ENCODE results near the gene LAPTM5. TPM values are rescaled to one million over a fixed set of nuclear protein-coding genes. Genes with fewer than 3 reads are reported as not detected.

The LAPTM5 gene
- total RNA-seq, 1 experiment from 2014 or later: 1.5 TPM

DNA sequence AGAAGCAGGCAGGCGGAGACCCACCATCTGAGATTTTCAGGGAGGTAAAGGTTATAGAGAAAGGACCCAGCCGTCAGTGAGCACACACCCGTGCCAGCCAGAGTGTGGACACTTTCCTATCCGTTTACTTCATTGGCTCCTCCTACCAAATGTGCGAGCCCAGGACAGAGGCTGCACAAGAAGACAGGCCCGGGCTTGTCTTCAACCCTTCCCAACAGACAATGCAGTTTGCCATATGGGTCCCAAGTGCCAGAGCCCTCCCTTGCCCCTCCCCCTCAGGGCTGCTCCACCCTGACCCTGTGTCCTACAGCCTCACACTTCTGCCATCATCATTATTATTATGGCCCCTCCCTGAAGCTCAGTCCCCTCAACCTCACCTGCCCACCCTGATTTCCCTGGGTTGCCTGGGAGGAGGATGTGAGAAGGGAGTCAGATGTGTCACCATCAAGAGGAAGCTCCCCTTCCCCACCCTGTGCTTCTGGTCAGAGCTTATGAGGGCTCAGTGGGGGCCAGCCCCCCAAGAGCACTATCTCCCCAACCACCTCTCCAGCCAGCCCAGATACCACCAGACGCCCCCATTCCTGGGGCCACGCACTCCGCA, 9.4 kb downstream of the LAPTM5 start:
- ChIA-PET POLR2A (no interaction called here), RAD21 (ENCODE audit: low non-redundant PET in 1 of 2, low total read pairs in 2 of 2, uncharacterized antibody in 2 of 2, unreplicated experiment in 2 of 2) (no interaction called here)
- intact Hi-C loops (cut with micrococcal nuclease): no loop called here

More for the DNA sequence above, 9.4 kb downstream of the LAPTM5 start:
- Histone ChIP-seq H3K9me3 (ENCODE audit: control insufficient read depth in 1 of 2, insufficient read depth in 1 of 2, low read depth in 1 of 2, low read length in 2 of 2) (no peaks in the 10 kb centered on the region), H3K4me3 (replicated peaks in 1 of 2; ENCODE audit: low read depth in 1 of 2, low read length in 2 of 2) (no peak overlapping the region), H4K20me1 (ENCODE audit: insufficient read depth) (no peaks in the 10 kb centered on the region), H3K79me2 (ENCODE audit: insufficient read depth, low read length) (no peaks in the 10 kb centered on the region), H3K36me3 (ENCODE audit: control insufficient read depth in 1 of 2, insufficient read depth in 2 of 2, low read length in 2 of 2) (no peaks in the 10 kb centered on the region), H3K9ac (ENCODE audit: low read length) (no peak overlapping the region), H3K27ac (ENCODE audit: low read depth, low read length) (peak overlapping the region; percentile 8; the same call in 1 of the 2 replicates), H3K4me1 (ENCODE audit: control insufficient read depth in 1 of 2, insufficient read depth in 2 of 2, low read length in 2 of 2) (peaks cover 2 to 17% of the 10 kb centered on the region in 2 experiments; a peak in 3 of 4 replicates), H3K4me2 (ENCODE audit: low read length) (peak overlapping the region; percentile 13; the same call in 1 of the 2 replicates), H2AFZ (ENCODE audit: low read depth, low read length, poor library complexity, severe bottlenecking) (no peak overlapping the region), H3K27me3 (ENCODE audit: insufficient read depth, low read length) (no peaks in the 10 kb centered on the region), H3K9me2 (ENCODE audit: insufficient read depth) (no peaks in the 10 kb centered on the region)
- no TSS peak for BruUV-seq (replicated peaks)
- CTCF ChIA-PET: no interaction called here
- no peak for DNase-seq (ENCODE audit: low read depth, low spot score)
- peak; percentile 49; the same call in 1 of the 2 replicates for ATAC-seq
- no peak for TF ChIP-seq EZH2 (IDR thresholded peaks at IDR 0.05)
- TF ChIP-seq, protein P1, sequence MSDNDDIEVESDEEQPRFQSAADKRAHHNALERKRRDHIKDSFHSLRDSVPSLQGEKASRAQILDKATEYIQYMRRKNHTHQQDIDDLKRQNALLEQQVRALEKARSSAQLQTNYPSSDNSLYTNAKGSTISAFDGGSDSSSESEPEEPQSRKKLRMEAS (IDR thresholded peaks at IDR 0.05): no peak
- no peak for TF ChIP-seq POLR2AphosphoS5 (IDR thresholded peaks at IDR 0.05; ENCODE audit: low read depth, low read length)
- no peak for TF ChIP-seq CBX3 (IDR thresholded peaks at IDR 0.05; ENCODE audit: low read depth)
- TF ChIP-seq, protein P2, sequence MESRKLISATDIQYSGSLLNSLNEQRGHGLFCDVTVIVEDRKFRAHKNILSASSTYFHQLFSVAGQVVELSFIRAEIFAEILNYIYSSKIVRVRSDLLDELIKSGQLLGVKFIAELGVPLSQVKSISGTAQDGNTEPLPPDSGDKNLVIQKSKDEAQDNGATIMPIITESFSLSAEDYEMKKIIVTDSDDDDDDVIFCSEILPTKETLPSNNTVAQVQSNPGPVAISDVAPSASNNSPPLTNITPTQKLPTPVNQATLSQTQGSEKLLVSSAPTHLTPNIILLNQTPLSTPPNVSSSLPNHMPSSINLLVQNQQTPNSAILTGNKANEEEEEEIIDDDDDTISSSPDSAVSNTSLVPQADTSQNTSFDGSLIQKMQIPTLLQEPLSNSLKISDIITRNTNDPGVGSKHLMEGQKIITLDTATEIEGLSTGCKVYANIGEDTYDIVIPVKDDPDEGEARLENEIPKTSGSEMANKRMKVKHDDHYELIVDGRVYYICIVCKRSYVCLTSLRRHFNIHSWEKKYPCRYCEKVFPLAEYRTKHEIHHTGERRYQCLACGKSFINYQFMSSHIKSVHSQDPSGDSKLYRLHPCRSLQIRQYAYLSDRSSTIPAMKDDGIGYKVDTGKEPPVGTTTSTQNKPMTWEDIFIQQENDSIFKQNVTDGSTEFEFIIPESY (IDR thresholded peaks at IDR 0.05; ENCODE audit: extremely low read depth, insufficient replicate concordance, low read length): no peak
- TF ChIP-seq JUND (IDR thresholded peaks at IDR 0.05): no peak

Data from HCT116 (cell line).